ENCODE measurements around the gene CLIP1.
"Not testable (repeated sequence)": the region's sequence is repeated elsewhere in the genome, so short reads cannot be mapped to it uniquely, and the experiment has no call there.

CLIP1 gene

DNA sequence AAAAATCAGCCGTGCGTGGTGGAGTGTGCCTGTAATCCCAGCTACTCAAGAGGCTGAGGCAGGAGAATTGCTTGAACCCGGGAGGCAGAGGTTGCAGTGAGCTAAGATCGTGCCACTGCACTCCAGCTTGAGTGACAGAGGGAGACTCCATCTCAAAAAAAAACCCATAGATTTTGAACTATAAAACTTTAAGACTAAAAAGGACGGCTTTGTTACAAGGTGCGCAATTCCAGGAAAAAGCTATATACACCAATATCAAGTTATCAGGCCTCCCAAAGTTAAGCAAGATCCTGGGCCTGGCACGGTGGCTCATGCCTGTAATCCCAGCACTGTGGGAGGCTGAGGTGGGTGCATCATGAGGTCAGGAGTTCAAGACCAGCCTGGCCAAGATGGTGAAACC is 6.8 kb downstream of the CLIP1 start:
- DNase-seq; H2BK12ac ChIP-seq (ENCODE audit: low read length); H4K12ac ChIP-seq (ENCODE audit: low read depth, low read length); H3K4me3 ChIP-seq (ENCODE audit: low read depth, low read length); H2AFZ ChIP-seq (ENCODE audit: insufficient read depth, low read length, poor library complexity); H2BK120ac ChIP-seq (ENCODE audit: insufficient read depth, low read length, poor library complexity); H3K18ac ChIP-seq (ENCODE audit: low read length); H3K4me2 ChIP-seq (ENCODE audit: low read length); H3K9me3 ChIP-seq (ENCODE audit: insufficient read depth, low read depth, low read length); H3K23ac ChIP-seq (ENCODE audit: low read length); H3K79me1 ChIP-seq (ENCODE audit: low read length); H3K4me1 ChIP-seq (ENCODE audit: control insufficient read depth in 1 of 2, insufficient read depth in 2 of 2, low read length in 2 of 2); H4K91ac ChIP-seq (ENCODE audit: low read depth, low read length); H4K8ac ChIP-seq (ENCODE audit: low read depth, low read length); H3K9ac ChIP-seq (ENCODE audit: low read length); H2BK5ac ChIP-seq (ENCODE audit: low read depth, low read length, poor library complexity); H2AK5ac ChIP-seq (ENCODE audit: low read length); H3K27ac ChIP-seq (ENCODE audit: low read depth, low read length); H3K14ac ChIP-seq (ENCODE audit: low read length); H3K27me3 ChIP-seq (ENCODE audit: insufficient read depth, low read length): not testable (repeated sequence)
- Histone ChIP-seq H3K4ac (ENCODE audit: low read depth, low read length) (peak overlapping the region; percentile 69), H3K36me3 (ENCODE audit: control insufficient read depth in 1 of 2, insufficient read depth in 2 of 2, low read length in 2 of 2) (peaks cover 2 to 15% of the 10 kb centered on the region in 2 experiments), H3K79me2 (ENCODE audit: control insufficient read depth, insufficient read depth, low read length, poor library complexity) (peaks cover 14% of the 10 kb centered on the region)
- no CpG with 5 or more reads among the region's 7 CpGs for WGBS (ENCODE audit: extremely low coverage, insufficient coverage, insufficient read length)

DNA sequence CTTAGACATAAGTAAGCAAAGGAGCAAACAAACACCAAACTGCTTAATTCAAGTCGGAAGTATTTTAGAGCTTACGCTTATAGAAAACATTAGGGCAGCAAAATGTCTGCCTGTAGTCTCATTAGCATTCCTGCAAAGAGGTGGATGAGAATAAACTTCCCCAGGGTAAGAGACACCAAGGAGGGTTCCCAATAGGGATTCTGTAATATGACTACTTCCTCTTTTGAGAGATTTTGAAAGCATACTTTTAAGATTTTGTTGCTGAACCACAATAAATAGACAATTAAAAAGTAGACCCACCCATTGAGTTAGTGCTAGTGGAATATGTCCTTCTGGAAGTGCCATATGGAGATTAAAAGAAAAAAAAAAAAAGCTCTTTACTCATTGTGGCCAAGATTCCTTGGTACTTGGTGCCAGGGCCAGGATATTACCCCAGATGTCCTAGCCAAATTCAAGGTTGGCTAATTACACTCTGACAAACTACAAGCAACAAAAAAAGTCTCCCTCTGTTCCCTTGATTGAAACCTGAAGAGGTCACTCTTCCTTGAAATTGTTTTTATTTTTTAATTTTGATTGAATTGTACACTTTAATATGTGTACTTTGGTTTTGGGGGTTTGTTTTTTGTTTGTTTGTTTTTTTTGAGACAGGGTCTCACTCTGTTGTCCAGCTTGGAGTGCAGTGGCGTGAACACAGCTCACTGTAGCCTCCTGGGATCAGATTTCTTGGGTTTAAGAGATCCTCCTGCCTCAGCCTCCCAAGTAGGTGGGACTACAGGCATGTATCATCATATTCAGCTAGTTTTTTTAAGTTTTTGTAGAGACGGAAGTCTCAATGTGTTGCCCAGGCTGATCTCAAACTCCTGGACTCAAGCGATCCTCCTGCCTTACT is 8.7 kb downstream of the CLIP1 start:
- Histone ChIP-seq H2AK5ac (ENCODE audit: low read length) (no peak overlapping the region), H3K27ac (ENCODE audit: low read depth, low read length) (no peak overlapping the region), H3K9me3 (ENCODE audit: insufficient read depth, low read depth, low read length) (no peaks in the 10 kb centered on the region), H2BK120ac (ENCODE audit: insufficient read depth, low read length, poor library complexity) (no peak overlapping the region), H3K14ac (ENCODE audit: low read length) (no peak overlapping the region), H3K27me3 (ENCODE audit: insufficient read depth, low read length) (no peaks in the 10 kb centered on the region), H3K79me2 (ENCODE audit: control insufficient read depth, insufficient read depth, low read length, poor library complexity) (peaks cover 4% of the 10 kb centered on the region), H3K4me3 (ENCODE audit: low read depth, low read length) (no peak overlapping the region), H3K18ac (ENCODE audit: low read length) (no peak overlapping the region), H3K4me1 (ENCODE audit: control insufficient read depth in 1 of 2, insufficient read depth in 2 of 2, low read length in 2 of 2) (no peaks in the 10 kb centered on the region), H4K8ac (ENCODE audit: low read depth, low read length) (no peak overlapping the region), H3K4ac (ENCODE audit: low read depth, low read length) (no peak overlapping the region), H4K91ac (ENCODE audit: low read depth, low read length) (no peak overlapping the region), H3K36me3 (ENCODE audit: control insufficient read depth in 1 of 2, insufficient read depth in 2 of 2, low read length in 2 of 2) (peaks cover 2 to 15% of the 10 kb centered on the region in 2 experiments), H3K23ac (ENCODE audit: low read length) (no peak overlapping the region), H4K12ac (ENCODE audit: low read depth, low read length) (no peak overlapping the region), H2AFZ (ENCODE audit: insufficient read depth, low read length, poor library complexity) (no peak overlapping the region), H3K79me1 (ENCODE audit: low read length) (peaks cover 2% of the 10 kb centered on the region), H3K9ac (ENCODE audit: low read length) (no peak overlapping the region), H3K4me2 (ENCODE audit: low read length) (no peak overlapping the region), H2BK5ac (ENCODE audit: low read depth, low read length, poor library complexity) (no peak overlapping the region), H2BK12ac (ENCODE audit: low read length) (no peak overlapping the region)
- no CpG with 5 or more reads among the region's 5 CpGs for WGBS (ENCODE audit: extremely low coverage, insufficient coverage, insufficient read length)
- no peak for DNase-seq

DNA sequence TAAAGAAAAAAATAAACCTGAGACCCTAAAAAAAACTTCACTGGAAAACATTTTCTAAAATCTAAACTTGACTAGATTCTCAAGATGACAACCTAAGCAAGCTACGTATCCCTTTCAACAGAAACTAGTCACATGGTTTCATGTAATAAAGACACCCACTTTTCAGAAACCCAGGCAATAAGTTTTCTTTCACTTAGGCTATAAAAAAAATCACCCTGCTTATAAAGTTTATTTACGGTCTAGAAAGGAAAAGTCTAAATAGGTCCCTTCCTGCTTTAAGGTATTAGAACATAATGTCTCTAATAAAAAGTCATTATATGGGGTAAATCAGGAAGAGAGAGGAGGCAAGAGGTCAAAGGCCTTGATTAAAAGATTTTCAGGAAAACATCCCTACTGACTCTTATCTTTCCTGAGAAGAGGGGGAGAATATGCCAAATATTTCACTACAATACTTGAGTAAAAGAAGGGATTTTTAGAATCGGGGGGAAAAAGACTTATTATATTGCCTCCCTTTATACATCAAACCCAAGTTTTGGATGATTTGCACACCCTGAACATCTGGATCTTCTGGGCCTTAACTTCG is 9.5 kb downstream of the CLIP1 start:
- Histone ChIP-seq H3K79me1 (ENCODE audit: low read length) (peaks cover 2% of the 10 kb centered on the region), H3K27me3 (ENCODE audit: insufficient read depth, low read length) (no peaks in the 10 kb centered on the region), H3K4me1 (ENCODE audit: control insufficient read depth in 1 of 2, insufficient read depth in 2 of 2, low read length in 2 of 2) (no peaks in the 10 kb centered on the region), H2BK5ac (ENCODE audit: low read depth, low read length, poor library complexity) (no peak overlapping the region), H4K12ac (ENCODE audit: low read depth, low read length) (no peak overlapping the region), H2AFZ (ENCODE audit: insufficient read depth, low read length, poor library complexity) (no peak overlapping the region), H3K4me3 (ENCODE audit: low read depth, low read length) (no peak overlapping the region), H2BK120ac (ENCODE audit: insufficient read depth, low read length, poor library complexity) (no peak overlapping the region), H4K8ac (ENCODE audit: low read depth, low read length) (no peak overlapping the region), H3K9me3 (ENCODE audit: insufficient read depth, low read depth, low read length) (no peaks in the 10 kb centered on the region), H3K27ac (ENCODE audit: low read depth, low read length) (no peak overlapping the region), H3K9ac (ENCODE audit: low read length) (no peak overlapping the region), H3K36me3 (ENCODE audit: control insufficient read depth in 1 of 2, insufficient read depth in 2 of 2, low read length in 2 of 2) (peaks cover 2 to 15% of the 10 kb centered on the region in 2 experiments), H3K4ac (ENCODE audit: low read depth, low read length) (no peak overlapping the region), H4K91ac (ENCODE audit: low read depth, low read length) (no peak overlapping the region), H3K4me2 (ENCODE audit: low read length) (no peak overlapping the region), H3K79me2 (ENCODE audit: control insufficient read depth, insufficient read depth, low read length, poor library complexity) (peaks cover 6% of the 10 kb centered on the region), H2AK5ac (ENCODE audit: low read length) (no peak overlapping the region), H3K18ac (ENCODE audit: low read length) (no peak overlapping the region), H3K14ac (ENCODE audit: low read length) (no peak overlapping the region), H3K23ac (ENCODE audit: low read length) (no peak overlapping the region), H2BK12ac (ENCODE audit: low read length) (no peak overlapping the region)
- WGBS (ENCODE audit: extremely low coverage, insufficient coverage, insufficient read length), result no CpG with 5 or more reads among the region's 4 CpGs
- DNase-seq, result no peak

DNA sequence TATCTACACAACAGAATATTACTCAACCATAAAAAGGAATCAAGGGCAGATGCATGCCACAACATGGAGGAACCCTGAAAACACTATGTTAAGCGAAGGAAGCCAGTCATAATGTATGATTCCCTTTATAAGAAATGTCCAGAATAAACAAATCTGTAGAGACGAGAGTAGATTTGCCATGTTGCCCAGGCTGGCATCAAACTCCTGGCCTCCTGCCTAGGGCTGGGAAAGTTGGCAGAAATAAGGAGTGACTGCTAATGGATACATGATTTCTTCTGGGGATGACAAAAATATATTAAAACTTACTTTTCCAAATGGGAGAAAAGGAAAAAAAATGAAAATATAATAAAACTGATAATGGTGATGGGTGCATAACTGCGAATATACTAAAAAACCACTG is 10.9 kb downstream of the CLIP1 start:
- no peak overlapping the region for H2AK5ac ChIP-seq (ENCODE audit: low read length)
- no peak overlapping the region for H4K91ac ChIP-seq (ENCODE audit: low read depth, low read length)
- H3K4me2 ChIP-seq (ENCODE audit: low read length), result no peak overlapping the region
- no peak for DNase-seq
- no peak overlapping the region for H2BK120ac ChIP-seq (ENCODE audit: insufficient read depth, low read length, poor library complexity)
- H3K4me1 ChIP-seq (ENCODE audit: control insufficient read depth in 1 of 2, insufficient read depth in 2 of 2, low read length in 2 of 2), result no peaks in the 10 kb centered on the region
- H3K14ac ChIP-seq (ENCODE audit: low read length), result no peak overlapping the region
- no peak overlapping the region for H4K12ac ChIP-seq (ENCODE audit: low read depth, low read length)
- no CpG with 5 or more reads among the region's 3 CpGs for WGBS (ENCODE audit: extremely low coverage, insufficient coverage, insufficient read length)
- H3K27ac ChIP-seq (ENCODE audit: low read depth, low read length), result no peak overlapping the region
- H3K27me3 ChIP-seq (ENCODE audit: insufficient read depth, low read length), result no peaks in the 10 kb centered on the region
- H2BK12ac ChIP-seq (ENCODE audit: low read length), result no peak overlapping the region
- H4K8ac ChIP-seq (ENCODE audit: low read depth, low read length), result no peak overlapping the region
- no peak overlapping the region for H3K18ac ChIP-seq (ENCODE audit: low read length)
- no peak overlapping the region for H2BK5ac ChIP-seq (ENCODE audit: low read depth, low read length, poor library complexity)
- H3K79me2 ChIP-seq (ENCODE audit: control insufficient read depth, insufficient read depth, low read length, poor library complexity), result peaks cover 3% of the 10 kb centered on the region
- H3K79me1 ChIP-seq (ENCODE audit: low read length), result no peaks in the 10 kb centered on the region
- H3K9ac ChIP-seq (ENCODE audit: low read length), result no peak overlapping the region
- peaks cover 0 to 8% of the 10 kb centered on the region in 2 experiments for H3K36me3 ChIP-seq (ENCODE audit: control insufficient read depth in 1 of 2, insufficient read depth in 2 of 2, low read length in 2 of 2)
- H3K4ac ChIP-seq (ENCODE audit: low read depth, low read length), result peak overlapping the region; percentile 93
- H3K23ac ChIP-seq (ENCODE audit: low read length), result no peak overlapping the region
- H3K9me3 ChIP-seq (ENCODE audit: insufficient read depth, low read depth, low read length), result no peaks in the 10 kb centered on the region
- H2AFZ ChIP-seq (ENCODE audit: insufficient read depth, low read length, poor library complexity), result no peak overlapping the region
- H3K4me3 ChIP-seq (ENCODE audit: low read depth, low read length), result no peak overlapping the region
